Aorta (tissue), 5 donors: Measurements from ENCODE around the gene TUBB4B. TPM values are rescaled to one million over a fixed set of nuclear protein-coding genes. Genes with fewer than 3 reads are reported as not detected.
A peak's percentile ranks its signal among the peaks of the same experiment; 100 is the strongest.

Source experiments
- ATAC-seq: fragments of 200-7000 bp; cut with Tn5 transposase; one replicate; pipeline ENCODE4 v1.9.1; 2022; ENCODE audit warnings: moderate library complexity; ENCODE audit not compliant: low FRiP score
- DNase-seq, 2 donors: peaks; one replicate each; pipeline ENCODE4 v3.0.0-alpha.2; 2020
- H3K27ac ChIP-seq, 2 donors: one replicate each; pipeline ENCODE4 v1.5.1; 2013; ENCODE audit warnings: low read length in 2 of 2, mild to moderate bottlenecking in 2 of 2, moderate library complexity in 2 of 2, control low read depth in 1 of 2, inconsistent platforms in 1 of 2, low read depth in 1 of 2
- H3K27me3 ChIP-seq, 2 donors: one replicate each; pipeline ENCODE4 v1.6.1; 2013; ENCODE audit warnings: control low read depth in 1 of 2, low read length in 1 of 2, mild to moderate bottlenecking in 1 of 2, moderate library complexity in 1 of 2; ENCODE audit not compliant: insufficient read depth in 2 of 2, control insufficient read depth in 1 of 2
- H3K36me3 ChIP-seq, 2 donors: one replicate each; pipeline ENCODE4 v1.6.1; 2013; ENCODE audit warnings: control low read depth in 1 of 2, low read length in 1 of 2, mild to moderate bottlenecking in 1 of 2; ENCODE audit not compliant: insufficient read depth in 2 of 2, control insufficient read depth in 1 of 2
- H3K4me1 ChIP-seq, 2 donors: one replicate each; pipeline ENCODE4 v1.6.1; 2013; ENCODE audit warnings: low read length in 2 of 2, control low read depth in 1 of 2, mild to moderate bottlenecking in 1 of 2, moderate library complexity in 1 of 2; ENCODE audit not compliant: insufficient read depth in 2 of 2, control insufficient read depth in 1 of 2
- H3K4me3 ChIP-seq, 2 donors: one replicate each; pipeline ENCODE4 v1.5.1; 2013; ENCODE audit warnings: low read length in 2 of 2, control low read depth in 1 of 2, mild to moderate bottlenecking in 1 of 2
- H3K9me3 ChIP-seq: one replicate; pipeline ENCODE4 v1.6.1; 2013; ENCODE audit warnings: mild to moderate bottlenecking, low read length; ENCODE audit not compliant: control insufficient read depth
- WGBS, 2 donors: extraction: QIAGEN DNeasy Blood & Tissue Kit; methylation state at CpG; one replicate each; pipeline ENCODE4 v1.1.7; 2013; 5-methylcytosine and 5-hydroxymethylcytosine counted together
- intact Hi-C, 2 donors: fragments of 100-400 bp; cut with DNase I; formaldehyde crosslinking; loops; one replicate each; pipeline versions ENCODE4 v1.14.2 to v1.15.0; 2022
- polyA plus RNA-seq, 2 donors: library from polyadenylated mRNA; stranded (reverse); fragments of 200-250 nt; gene quantifications; one replicate each; pipeline ENCODE4 v1.2.3, GENCODE V29; 2013
- total RNA-seq, 2 donors: library from RNA; stranded (reverse); fragmentation: NEBNext Ultra II Directional; extraction: Animal tissue kit (Norgen Biotek cat#: 25700); gene quantifications; one replicate each; pipeline ENCODE4 v1.2.1, GENCODE V29; 2021
- donor health status: healthy with polysubstance abuse.
- donor health status: Bipolar disorder and iron deficiency.
- donor health status: DM: no; HTN: no; CAD: no.
- donor health status: DM: no; HTN: no; CAD: no.
- donor health status: DM: yes; HTN: yes; CAD: no.

Gene TUBB4B
- total and polyA plus RNA-seq, 4 donors = 86.9 to 152 (median 111) TPM

GRCh38 chr9:137281345-137282116 is 40.4 kb downstream of the TUBB4B start:
- no peaks in the 10 kb centered on the region for H3K27me3 ChIP-seq
- ATAC-seq (no peak), DNase-seq (peak in 1 of 2 donors; percentile 50)
- H3K9me3 ChIP-seq = no peaks in the 10 kb centered on the region
- peaks cover 0 to 3% of the 10 kb centered on the region in 2 donors for H3K36me3 ChIP-seq
- H3K4me1 ChIP-seq = no peaks in the 10 kb centered on the region
- no peak overlapping the region for H3K4me3 ChIP-seq
- 81 to 85% methylated on average over 37 to 39 of the region's 39 CpGs for WGBS, 2 donors
- H3K27ac ChIP-seq = no peak overlapping the region
- intact Hi-C loops = no loop called here

DNA sequence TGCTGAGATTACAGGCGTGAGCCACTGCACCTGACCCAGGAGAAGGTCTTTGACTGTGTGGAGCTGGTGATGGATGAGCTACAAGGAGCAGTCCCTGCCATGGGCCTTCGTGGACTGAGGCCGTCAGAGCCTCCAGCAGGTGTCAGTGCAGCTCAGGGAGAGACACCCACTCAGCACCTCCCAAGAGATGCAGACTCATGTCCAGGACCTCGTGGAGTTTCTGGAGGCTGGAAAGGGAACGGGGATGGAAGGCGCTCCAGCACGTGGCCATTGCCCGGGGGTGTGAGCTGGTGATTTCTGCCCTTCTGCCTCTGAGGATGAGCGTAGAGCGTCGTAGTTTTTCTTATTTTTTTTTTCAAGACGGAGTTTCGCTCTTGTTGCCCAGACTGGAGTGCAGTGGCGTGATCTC is 45.9 kb downstream of the TUBB4B start:
- peak in 1 of 2 donors; percentile 76 for DNase-seq
- no peak overlapping the region for H3K27ac ChIP-seq
- no peaks in the 10 kb centered on the region for H3K36me3 ChIP-seq
- no peaks in the 10 kb centered on the region for H3K27me3 ChIP-seq
- WGBS, 2 donors = 46 to 57% methylated on average over 14 of the region's 14 CpGs
- intact Hi-C loops = no loop called here
- no peaks in the 10 kb centered on the region for H3K4me1 ChIP-seq
- peak; percentile 52 for ATAC-seq
- H3K4me3 ChIP-seq = no peak overlapping the region
- H3K9me3 ChIP-seq = no peaks in the 10 kb centered on the region

GRCh38 chr9:137293094-137293481 is 52.0 kb downstream of the TUBB4B start:
- Histone ChIP-seq H3K36me3 (no peaks in the 10 kb centered on the region), H3K4me3 (no peak overlapping the region), H3K27me3 (no peaks in the 10 kb centered on the region), H3K27ac (no peak overlapping the region), H3K4me1 (no peaks in the 10 kb centered on the region), H3K9me3 (peaks cover 3% of the 10 kb centered on the region)
- 70 to 72% methylated on average over 15 of the region's 15 CpGs for WGBS, 2 donors
- DNase-seq (no peak), ATAC-seq (no peak)
- intact Hi-C loops = loop anchor here in 1 of 2 donors (10.0 kb wide), 1 partner anchor 112 kb away; no protein-coding TSS in a partner anchor

Other genes starting within 250 kb of the TUBB4B start
- gene PAXX, start 248.9 kb upstream of the TUBB4B start, total RNA-seq = 10 to 100 TPM; 27.8 to 42.0 TPM
- 100 to 1,000 TPM in 1 of 2 donors, 10 to 100 TPM in 1; 39.9 to 192 TPM for gene PAXX, start 248.9 kb upstream of the TUBB4B start, polyA plus RNA-seq
- gene CLIC3, start 244.7 kb upstream of the TUBB4B start, total RNA-seq = 1 to 10 TPM; 3.8 to 7.0 TPM
- 1 to 10 TPM; 1.6 to 6.7 TPM for gene CLIC3, start 244.7 kb upstream of the TUBB4B start, polyA plus RNA-seq
- gene ABCA2, start 213.1 kb upstream of the TUBB4B start, total RNA-seq = 10 to 100 TPM; 27.3 to 60.0 TPM
- gene ABCA2, start 213.1 kb upstream of the TUBB4B start, polyA plus RNA-seq = 10 to 100 TPM in 1 of 2 donors, 1 to 10 TPM in 1; 9.0 to 48.1 TPM
- gene FUT7, start 209.2 kb upstream of the TUBB4B start, total RNA-seq = under 1 TPM; 0.27 to 0.68 TPM
- not detected for gene FUT7, start 209.2 kb upstream of the TUBB4B start, polyA plus RNA-seq
- gene NPDC1, start 195.1 kb upstream of the TUBB4B start, total RNA-seq = 100 to 1,000 TPM in 1 of 2 donors, 10 to 100 TPM in 1; 99.3 to 217 TPM
- 100 to 1,000 TPM in 1 of 2 donors, 10 to 100 TPM in 1; 26.5 to 190 TPM for gene NPDC1, start 195.1 kb upstream of the TUBB4B start, polyA plus RNA-seq
- gene ENTPD2, start 187.2 kb upstream of the TUBB4B start, total RNA-seq = 1 to 10 TPM in 1 of 2 donors, under 1 TPM in 1; 0.16 to 1.7 TPM
- gene ENTPD2, start 187.2 kb upstream of the TUBB4B start, polyA plus RNA-seq = not detected
- under 1 TPM; 0.26 to 0.60 TPM for gene SAPCD2, start 170.7 kb upstream of the TUBB4B start, total RNA-seq
- under 1 TPM in 1 of 2 donors, not detected in 1; 0.50 TPM for gene SAPCD2, start 170.7 kb upstream of the TUBB4B start, polyA plus RNA-seq
- gene UAP1L1, start 163.8 kb upstream of the TUBB4B start, total RNA-seq = 10 to 100 TPM in 1 of 2 donors, 1 to 10 TPM in 1; 7.9 to 20.6 TPM
- gene UAP1L1, start 163.8 kb upstream of the TUBB4B start, polyA plus RNA-seq = 10 to 100 TPM in 1 of 2 donors, 1 to 10 TPM in 1; 4.1 to 13.2 TPM
- gene MAN1B1, start 154.3 kb upstream of the TUBB4B start, total RNA-seq = 10 to 100 TPM; 28.4 to 52.2 TPM
- 100 to 1,000 TPM in 1 of 2 donors, 10 to 100 TPM in 1; 21.2 to 104 TPM for gene MAN1B1, start 154.3 kb upstream of the TUBB4B start, polyA plus RNA-seq
- 100 to 1,000 TPM in 1 of 2 donors, 10 to 100 TPM in 1; 97.4 to 153 TPM for gene DPP7, start 126.6 kb upstream of the TUBB4B start, total RNA-seq
- 100 to 1,000 TPM in 1 of 2 donors, 10 to 100 TPM in 1; 98.8 to 598 TPM for gene DPP7, start 126.6 kb upstream of the TUBB4B start, polyA plus RNA-seq
- not detected for gene GRIN1, start 102.1 kb upstream of the TUBB4B start, total RNA-seq
- gene GRIN1, start 102.1 kb upstream of the TUBB4B start, polyA plus RNA-seq = not detected
- gene LRRC26, start 71.2 kb upstream of the TUBB4B start, total RNA-seq = not detected
- not detected for gene LRRC26, start 71.2 kb upstream of the TUBB4B start, polyA plus RNA-seq
- gene TMEM210, start 69.2 kb upstream of the TUBB4B start, total RNA-seq = not detected
- gene TMEM210, start 69.2 kb upstream of the TUBB4B start, polyA plus RNA-seq = not detected
- 10 to 100 TPM; 38.7 to 54.0 TPM for gene ANAPC2, start 52.7 kb upstream of the TUBB4B start, total RNA-seq
- 10 to 100 TPM; 13.3 to 84.5 TPM for gene ANAPC2, start 52.7 kb upstream of the TUBB4B start, polyA plus RNA-seq
- gene SSNA1, start 52.6 kb upstream of the TUBB4B start, total RNA-seq = 10 to 100 TPM; 30.5 to 37.4 TPM
- 10 to 100 TPM; 77.0 to 87.1 TPM for gene SSNA1, start 52.6 kb upstream of the TUBB4B start, polyA plus RNA-seq
- 1 to 10 TPM; 4.3 to 5.9 TPM for gene TPRN, start 40.5 kb upstream of the TUBB4B start, total RNA-seq
- gene TPRN, start 40.5 kb upstream of the TUBB4B start, polyA plus RNA-seq = 10 to 100 TPM in 1 of 2 donors, 1 to 10 TPM in 1; 5.5 to 10.8 TPM
- gene TMEM203, start 35.6 kb upstream of the TUBB4B start, total RNA-seq = 10 to 100 TPM; 21.5 to 25.7 TPM
- 10 to 100 TPM; 25.9 to 27.5 TPM for gene TMEM203, start 35.6 kb upstream of the TUBB4B start, polyA plus RNA-seq
- 10 to 100 TPM; 10.0 to 14.2 TPM for gene NDOR1, start 35.6 kb upstream of the TUBB4B start, total RNA-seq
- 10 to 100 TPM in 1 of 2 donors, 1 to 10 TPM in 1; 3.0 to 20.4 TPM for gene NDOR1, start 35.6 kb upstream of the TUBB4B start, polyA plus RNA-seq
- 1 to 10 TPM; 2.2 to 3.4 TPM for gene RNF208, start 19.0 kb upstream of the TUBB4B start, total RNA-seq
- gene RNF208, start 19.0 kb upstream of the TUBB4B start, polyA plus RNA-seq = 10 to 100 TPM in 1 of 2 donors, 1 to 10 TPM in 1; 2.9 to 11.8 TPM
- gene CYSRT1, start 16.1 kb upstream of the TUBB4B start, total RNA-seq = not detected
- 1 to 10 TPM in 1 of 2 donors, not detected in 1; 1.1 TPM for gene CYSRT1, start 16.1 kb upstream of the TUBB4B start, polyA plus RNA-seq
- not detected for gene RNF224, start 13.8 kb upstream of the TUBB4B start, total RNA-seq
- under 1 TPM; 0.08 to 0.25 TPM for gene RNF224, start 13.8 kb upstream of the TUBB4B start, polyA plus RNA-seq
- not detected for gene SLC34A3, start 10.4 kb upstream of the TUBB4B start, total RNA-seq
- not detected for gene SLC34A3, start 10.4 kb upstream of the TUBB4B start, polyA plus RNA-seq
- gene STPG3, start 10.0 kb downstream of the TUBB4B start, total RNA-seq = not detected
- not detected for gene STPG3, start 10.0 kb downstream of the TUBB4B start, polyA plus RNA-seq
- 10 to 100 TPM; 35.5 to 40.9 TPM for gene NELFB, start 14.0 kb downstream of the TUBB4B start, total RNA-seq
- gene NELFB, start 14.0 kb downstream of the TUBB4B start, polyA plus RNA-seq = 10 to 100 TPM; 21.7 to 47.9 TPM
- gene TOR4A, start 36.4 kb downstream of the TUBB4B start, total RNA-seq = 10 to 100 TPM; 10.4 to 14.0 TPM
- 1 to 10 TPM; 2.6 to 6.0 TPM for gene TOR4A, start 36.4 kb downstream of the TUBB4B start, polyA plus RNA-seq
- gene NRARP, start 61.0 kb downstream of the TUBB4B start, total RNA-seq = 10 to 100 TPM; 13.3 to 26.6 TPM
- under 1 TPM; 0.50 to 0.97 TPM for gene NRARP, start 61.0 kb downstream of the TUBB4B start, polyA plus RNA-seq
- gene EXD3, start 181.9 kb downstream of the TUBB4B start, total RNA-seq = 10 to 100 TPM; 21.9 to 38.2 TPM
- gene EXD3, start 181.9 kb downstream of the TUBB4B start, polyA plus RNA-seq = 10 to 100 TPM; 15.9 to 96.8 TPM
- gene NOXA1, start 182.1 kb downstream of the TUBB4B start, total RNA-seq = 1 to 10 TPM; 4.1 to 8.5 TPM
- 10 to 100 TPM in 1 of 2 donors, 1 to 10 TPM in 1; 2.9 to 12.6 TPM for gene NOXA1, start 182.1 kb downstream of the TUBB4B start, polyA plus RNA-seq
- gene ENTPD8, start 200.1 kb downstream of the TUBB4B start, total RNA-seq = not detected
- gene ENTPD8, start 200.1 kb downstream of the TUBB4B start, polyA plus RNA-seq = 1 to 10 TPM in 1 of 2 donors, not detected in 1; 3.1 TPM
- gene NSMF, start 218.0 kb downstream of the TUBB4B start, total RNA-seq = 10 to 100 TPM; 76.8 to 78.2 TPM
- gene NSMF, start 218.0 kb downstream of the TUBB4B start, polyA plus RNA-seq = 100 to 1,000 TPM in 1 of 2 donors, 10 to 100 TPM in 1; 75.5 to 154 TPM